ENCODE measurements around the gene TEX38.
"Not testable (repeated sequence)": the region's sequence is repeated elsewhere in the genome, so short reads cannot be mapped to it uniquely, and the experiment has no call there.

The TEX38 gene

GRCh38 chr1:46719689-46720088 is 48.0 kb downstream of the TEX38 start:
- no peak overlapping the region; the same call in 1 of the 2 replicates for H3K4me3 ChIP-seq (ENCODE audit: low read depth, low read length)
- TF ChIP-seq CTCF (IDR thresholded peaks at IDR 0.05; ENCODE audit: low read depth, low read length): no peak

- H3K4me3 ChIP-seq (ENCODE audit: low read depth, low read length): not testable (repeated sequence)
These were observed 48.7 kb downstream of the TEX38 start for GRCh38 chr1:46720319-46720718.

GRCh38 chr1:46721204-46721603 is 49.5 kb downstream of the TEX38 start:
- H3K4me3 ChIP-seq (ENCODE audit: low read depth, low read length): no peak overlapping the region
- no peak for TF ChIP-seq CTCF (IDR thresholded peaks at IDR 0.05; ENCODE audit: low read depth, low read length)

GRCh38 chr1:46721686-46722205 is 50.1 kb downstream of the TEX38 start:
- no peak overlapping the region for H3K4me3 ChIP-seq (ENCODE audit: low read depth, low read length)
- TF ChIP-seq CTCF (IDR thresholded peaks at IDR 0.05; ENCODE audit: low read depth, low read length): no peak

All from WI38 (cell line).